ENCODE data around the gene DCST2.

DNA sequence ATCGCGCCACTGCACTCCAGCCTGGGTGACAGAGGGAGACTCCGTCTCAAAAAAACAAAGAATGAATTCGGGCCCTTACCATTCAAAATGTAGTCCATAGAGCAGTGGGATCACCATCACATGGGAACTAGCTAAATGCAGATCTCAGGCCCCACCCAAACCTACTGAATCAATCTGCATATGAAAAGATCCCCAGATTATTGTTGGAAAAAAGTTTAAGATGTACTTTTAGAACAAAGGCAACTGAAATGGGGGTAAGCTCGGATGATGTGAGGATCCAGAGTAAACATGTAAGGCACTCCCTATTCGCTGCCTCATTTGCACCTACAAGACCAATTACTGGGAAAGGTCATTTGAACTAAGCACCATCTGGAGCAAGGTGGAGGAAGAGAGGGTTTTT lies 51.2 kb downstream of the DCST2 start:
- no peak for TF ChIP-seq POLR2A (IDR thresholded peaks at IDR 0.05; ENCODE audit: low read depth, low read length)
- TF ChIP-seq POLR2AphosphoS5 (IDR thresholded peaks at IDR 0.05; ENCODE audit: low read depth, low read length), result no peak

Data from GM12892 (cell line).